H9 (cell line): ENCODE data around the gene KLRD1. TPM values are rescaled to one million over a fixed set of nuclear protein-coding genes. Genes with fewer than 3 reads are reported as not detected.

ENCODE experiments used
- DNase-seq: peaks from one replicate; pipeline ENCODE4 v3.0.0-alpha.2; 2017
- H2AFZ ChIP-seq: one replicate; pipeline ENCODE4 v1.6.1; 2013; ENCODE audit warnings: mild to moderate bottlenecking, low read length, control low read depth, moderate library complexity
- H2AK5ac ChIP-seq: 2 replicates; pipeline ENCODE4 v1.6.1; 2013; ENCODE audit warnings: low read length, control low read depth, mixed read lengths; ENCODE audit not compliant: insufficient read length
- H2BK120ac ChIP-seq: one replicate; pipeline ENCODE4 v1.6.1; 2013; ENCODE audit warnings: low read depth, mild to moderate bottlenecking, low read length, control low read depth, inconsistent platforms; ENCODE audit not compliant: poor library complexity, severe bottlenecking
- H2BK12ac ChIP-seq: 2 replicates; pipeline ENCODE4 v1.6.1; 2013; ENCODE audit warnings: low read length, control low read depth, mixed read lengths, low read depth; ENCODE audit not compliant: insufficient read length
- H2BK15ac ChIP-seq: 2 replicates; pipeline ENCODE4 v1.6.1; 2013; ENCODE audit warnings: low read depth, low read length, control low read depth
- H2BK20ac ChIP-seq: one replicate; pipeline ENCODE4 v1.6.1; 2013; ENCODE audit warnings: low read depth, mild to moderate bottlenecking, low read length, control low read depth, inconsistent platforms; ENCODE audit not compliant: poor library complexity, severe bottlenecking
- H2BK5ac ChIP-seq: 2 replicates; pipeline ENCODE4 v1.6.1; 2013; ENCODE audit warnings: low read length, control low read depth, mixed read lengths; ENCODE audit not compliant: insufficient read length
- H3K14ac ChIP-seq: 2 replicates; pipeline ENCODE4 v1.6.1; 2013; ENCODE audit warnings: low read length, control low read depth; ENCODE audit not compliant: insufficient read depth
- H3K18ac ChIP-seq: 2 replicates; pipeline ENCODE4 v1.6.1; 2013; ENCODE audit warnings: low read depth, mild to moderate bottlenecking, mixed read lengths, low read length, control low read depth; ENCODE audit not compliant: insufficient read length
- H3K23ac ChIP-seq: 2 replicates; pipeline ENCODE4 v1.6.1; 2013; ENCODE audit warnings: low read length, control low read depth, mixed read lengths, low read depth; ENCODE audit not compliant: insufficient read length
- H3K23me2 ChIP-seq: 2 replicates; pipeline ENCODE4 v1.6.1; 2013; ENCODE audit warnings: low read depth, mild to moderate bottlenecking, mixed read lengths, low read length, control low read depth; ENCODE audit not compliant: insufficient read length, poor library complexity, severe bottlenecking
- H3K27ac ChIP-seq: 2 replicates; pipeline ENCODE4 v1.5.1; 2013; ENCODE audit warnings: low read length, control low read depth, mixed read lengths, low read depth; ENCODE audit not compliant: insufficient read length
- H3K27me3 ChIP-seq: 2 replicates; pipeline ENCODE4 v1.6.1; 2013; ENCODE audit warnings: low read length, control low read depth, inconsistent platforms; ENCODE audit not compliant: insufficient read depth
- H3K4ac ChIP-seq: 2 replicates; pipeline ENCODE4 v1.6.1; 2013; ENCODE audit warnings: low read depth, mild to moderate bottlenecking, control low read depth, inconsistent platforms, low read length, moderate library complexity
- H3K4me1 ChIP-seq: 2 replicates; pipeline ENCODE4 v1.6.1; 2013; ENCODE audit warnings: low read length, control low read depth, inconsistent platforms; ENCODE audit not compliant: insufficient read depth
- H3K4me2 ChIP-seq: 2 replicates; pipeline ENCODE4 v1.6.1; 2013; ENCODE audit warnings: low read length, control low read depth, mixed read lengths; ENCODE audit not compliant: insufficient read length, insufficient read depth
- H3K56ac ChIP-seq: 2 replicates; pipeline ENCODE4 v1.6.1; 2013; ENCODE audit warnings: low read depth, mild to moderate bottlenecking, mixed read lengths, low read length, control low read depth; ENCODE audit not compliant: insufficient read length
- H3K79me1 ChIP-seq: 2 replicates; pipeline ENCODE4 v1.6.1; 2013; ENCODE audit warnings: low read depth, mild to moderate bottlenecking, moderate library complexity, low read length, control low read depth, inconsistent platforms; ENCODE audit not compliant: insufficient read depth, poor library complexity, severe bottlenecking
- H3K79me2 ChIP-seq: 2 replicates; pipeline ENCODE4 v1.6.1; 2013; ENCODE audit warnings: low read length, control low read depth, inconsistent platforms; ENCODE audit not compliant: insufficient read depth
- H3K9ac ChIP-seq: 2 replicates; pipeline ENCODE4 v1.6.1; 2013; ENCODE audit warnings: low read length, control low read depth, mixed read lengths; ENCODE audit not compliant: insufficient read length; ENCODE audit errors: extremely low read depth
- H3K9me3 ChIP-seq: one replicate; pipeline ENCODE4 v1.6.1; 2013; ENCODE audit warnings: low read depth, low read length, inconsistent platforms; ENCODE audit not compliant: control insufficient read depth
- H3T11ph ChIP-seq: one replicate; pipeline ENCODE4 v1.6.1; 2013; ENCODE audit warnings: mild to moderate bottlenecking, low read length, control low read depth, inconsistent platforms
- H4K20me1 ChIP-seq: one replicate; pipeline ENCODE4 v1.6.1; 2013; ENCODE audit not compliant: control insufficient read depth, insufficient read length, insufficient read depth
- H4K5ac ChIP-seq: 2 replicates; pipeline ENCODE4 v1.6.1; 2013; ENCODE audit warnings: low read depth, mild to moderate bottlenecking, mixed read lengths, low read length, control low read depth; ENCODE audit not compliant: insufficient read length
- H4K8ac ChIP-seq: replicated peaks from 2 replicates; pipeline ENCODE4 v1.6.1; 2013; ENCODE audit warnings: low read length, control low read depth, mixed read lengths, low read depth; ENCODE audit not compliant: insufficient read length
- H4K91ac ChIP-seq: 2 replicates; pipeline ENCODE4 v1.6.1; 2013; ENCODE audit warnings: low read depth, mild to moderate bottlenecking, moderate library complexity, mixed read lengths, low read length, control low read depth; ENCODE audit not compliant: insufficient read length
- H3K27ac Mint-ChIP-seq, 3 experiments: 2 replicates in 2 of 3; 3 replicates in 1 of 3; pipeline ENCODE4 v1.8.0; 2020 to 2021; ENCODE audit warnings: mixed read lengths in 3 of 3, mild to moderate bottlenecking in 1 of 3, moderate library complexity in 1 of 3
- H3K27me3 Mint-ChIP-seq: 2 replicates; pipeline ENCODE4 v1.8.0; 2021; ENCODE audit warnings: low read depth, mild to moderate bottlenecking, moderate library complexity, mixed read lengths
- H3K36me3 Mint-ChIP-seq, 3 experiments: 2 replicates in 2 of 3; 3 replicates in 1 of 3; pipeline ENCODE4 v1.8.0; 2020 to 2021; ENCODE audit warnings: low read depth in 3 of 3, mixed read lengths in 3 of 3; ENCODE audit not compliant: insufficient read depth in 1 of 3
- H3K4me1 Mint-ChIP-seq, 2 experiments: 2 replicates each; pipeline ENCODE4 v1.8.0; 2020; ENCODE audit warnings: mixed read lengths in 2 of 2
- H3K4me3 Mint-ChIP-seq, 2 experiments: 2 replicates in 1 of 2; 3 replicates in 1 of 2; pipeline ENCODE4 v1.8.0; 2020 to 2021; ENCODE audit warnings: mild to moderate bottlenecking in 2 of 2, mixed read lengths in 2 of 2, moderate library complexity in 1 of 2
- H3K9me3 Mint-ChIP-seq, 2 experiments: 2 replicates in 1 of 2; 3 replicates in 1 of 2; pipeline ENCODE4 v1.8.0; 2020; ENCODE audit warnings: mild to moderate bottlenecking in 2 of 2, mixed read lengths in 2 of 2, moderate library complexity in 1 of 2
- CTCF ChIP-seq: fragments of 200-600 bp; sonication (generic); conservative IDR thresholded peaks from 3 replicates; pipeline ENCODE4 v1.8.0; 2021; ENCODE audit warnings: antibody characterized with exemption, mild to moderate bottlenecking
- WGBS: extraction: QIAGEN DNeasy Blood & Tissue Kit; methylation state at CpG from one replicate; pipeline ENCODE4 v1.1.7; 2013; ENCODE audit warnings: missing lambda C conversion rate, low lambda C conversion rate, mixed read lengths; ENCODE audit not compliant: insufficient read length; ENCODE audit errors: extremely low coverage; 5-methylcytosine and 5-hydroxymethylcytosine counted together
- total RNA-seq: library from RNA; stranded (reverse); gene quantifications from 2 replicates; pipeline ENCODE4 v1.2.1, GENCODE V29; 2021

Gene KLRD1
- total RNA-seq, 1 experiment from 2014 or later: not detected

DNA sequence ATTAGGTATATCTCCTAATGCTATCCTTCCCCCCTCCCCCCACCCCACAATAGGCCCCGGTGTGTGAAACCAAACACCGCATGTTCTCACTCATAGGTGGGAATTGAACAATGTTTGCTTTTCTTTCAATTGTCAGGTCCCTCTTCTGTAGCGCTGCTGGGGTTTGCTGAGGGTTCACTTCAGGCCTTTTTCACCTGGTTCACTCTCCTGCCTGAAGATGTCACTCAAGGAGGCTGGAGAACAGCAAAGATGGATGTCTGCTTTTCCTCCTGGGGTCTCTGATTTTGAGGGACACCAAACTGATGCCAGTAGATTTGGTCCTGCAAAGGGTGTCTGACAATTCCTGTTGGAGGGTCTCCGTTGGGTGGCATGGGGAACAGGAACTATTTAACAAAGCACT is 46.4 kb downstream of the KLRD1 start:
- Histone ChIP-seq H3K27ac (no peak overlapping the region), H4K20me1 (no peaks in the 10 kb centered on the region), H2BK12ac (no peak overlapping the region), H4K8ac (no peak overlapping the region), H2BK20ac (no peak overlapping the region), H2BK5ac (no peak overlapping the region), H3K14ac (no peak overlapping the region), H3K27me3 (no peaks in the 10 kb centered on the region), H3K4ac (no peak overlapping the region), H2BK15ac (no peak overlapping the region), H3K4me2 (no peak overlapping the region), H2AK5ac (no peak overlapping the region), H3K9ac (no peak overlapping the region), H3K23me2 (no peaks in the 10 kb centered on the region), H3K23ac (no peak overlapping the region), H3K4me1 (no peaks in the 10 kb centered on the region; the same call in 1 of the 2 replicates), H3K79me2 (no peaks in the 10 kb centered on the region), H3K79me1 (no peaks in the 10 kb centered on the region), H4K5ac (no peak overlapping the region), H3K18ac (no peak overlapping the region), H3K9me3 (no peaks in the 10 kb centered on the region), H4K91ac (no peak overlapping the region), H3K56ac (no peak overlapping the region), H2AFZ (no peak overlapping the region), H2BK120ac (no peak overlapping the region), H3T11ph (no peak overlapping the region)
- DNase-seq: no peak
- no peaks in the 10 kb centered on the region; the same call in 1 of the 2 replicates for H3K27me3 Mint-ChIP-seq
- H3K9me3 Mint-ChIP-seq: peaks cover 12 to 33% of the 10 kb centered on the region in 2 experiments
- WGBS: no CpG with 5 or more reads among the region's 4 CpGs
- peaks cover 9 to 17% of the 10 kb centered on the region in 2 experiments for H3K4me1 Mint-ChIP-seq
- no peak overlapping the region for H3K4me3 Mint-ChIP-seq
- H3K36me3 Mint-ChIP-seq: peaks cover 0 to 27% (median 10%) of the 10 kb centered on the region in 3 experiments
- H3K27ac Mint-ChIP-seq: no peak overlapping the region
- no peak for TF ChIP-seq CTCF
